Peyer's patch (tissue), 4 donors: ENCODE results near the gene SBNO1.

Experiments
- POLR2A ChIP-seq, 2 donors: fragments of 450-650 bp; IDR thresholded peaks; one replicate each; pipeline ENCODE4 v1.5.1; 2017; ENCODE audit warnings: antibody characterized with exemption in 2 of 2, mild to moderate bottlenecking in 2 of 2, moderate library complexity in 2 of 2
- TF ChIP-seq, protein P1 (sequence below), 6 experiments: fragments of 450-650 bp in 4 of 6; fragments of 200-600 bp in 2 of 6; sonication (generic) in 1 of 6; IDR thresholded peaks; one replicate each; pipeline ENCODE4 v1.5.1; 2017 to 2019; ENCODE audit warnings: antibody characterized with exemption in 6 of 6, mild to moderate bottlenecking in 3 of 6, moderate library complexity in 1 of 6

DNA sequence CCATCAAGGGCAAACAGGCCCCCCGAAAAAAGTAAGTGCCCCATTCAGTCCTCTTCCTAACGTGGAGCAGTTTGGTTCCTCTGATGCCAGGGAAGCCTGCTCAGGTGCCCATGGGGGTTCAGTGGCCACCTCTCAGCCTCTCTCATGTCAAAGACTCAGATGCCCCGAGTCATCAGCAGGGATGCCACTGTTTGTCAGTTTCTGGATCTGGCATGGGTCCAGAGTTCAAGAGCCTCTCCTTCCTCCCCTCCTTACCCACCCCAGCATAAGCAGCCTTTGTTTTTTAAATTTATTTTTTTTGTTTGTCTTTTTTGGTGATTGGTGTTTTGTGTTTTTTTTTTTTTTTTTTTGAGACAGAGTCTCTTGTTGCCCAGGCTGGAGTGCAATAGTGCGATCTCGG lies 30.6 kb upstream of the SBNO1 start:
- TF ChIP-seq POLR2A (IDR thresholded peaks at IDR 0.05), result no peak
- TF ChIP-seq, protein P1, sequence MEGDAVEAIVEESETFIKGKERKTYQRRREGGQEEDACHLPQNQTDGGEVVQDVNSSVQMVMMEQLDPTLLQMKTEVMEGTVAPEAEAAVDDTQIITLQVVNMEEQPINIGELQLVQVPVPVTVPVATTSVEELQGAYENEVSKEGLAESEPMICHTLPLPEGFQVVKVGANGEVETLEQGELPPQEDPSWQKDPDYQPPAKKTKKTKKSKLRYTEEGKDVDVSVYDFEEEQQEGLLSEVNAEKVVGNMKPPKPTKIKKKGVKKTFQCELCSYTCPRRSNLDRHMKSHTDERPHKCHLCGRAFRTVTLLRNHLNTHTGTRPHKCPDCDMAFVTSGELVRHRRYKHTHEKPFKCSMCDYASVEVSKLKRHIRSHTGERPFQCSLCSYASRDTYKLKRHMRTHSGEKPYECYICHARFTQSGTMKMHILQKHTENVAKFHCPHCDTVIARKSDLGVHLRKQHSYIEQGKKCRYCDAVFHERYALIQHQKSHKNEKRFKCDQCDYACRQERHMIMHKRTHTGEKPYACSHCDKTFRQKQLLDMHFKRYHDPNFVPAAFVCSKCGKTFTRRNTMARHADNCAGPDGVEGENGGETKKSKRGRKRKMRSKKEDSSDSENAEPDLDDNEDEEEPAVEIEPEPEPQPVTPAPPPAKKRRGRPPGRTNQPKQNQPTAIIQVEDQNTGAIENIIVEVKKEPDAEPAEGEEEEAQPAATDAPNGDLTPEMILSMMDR (IDR thresholded peaks at IDR 0.05), result no peak
